Measurements from ENCODE around the gene POLD3.

- TF ChIP-seq TCF7L2 (IDR thresholded peaks at IDR 0.05; ENCODE audit: borderline replicate concordance, extremely low read depth, insufficient read depth, insufficient read length), result no peak
- no peak for TF ChIP-seq CTCF (IDR thresholded peaks at IDR 0.05 in 2 of 3, conservative IDR thresholded peaks at IDR 0.05 in 1 of 3; ENCODE audit: borderline replicate concordance in 1 of 3, insufficient read depth in 1 of 3, low read depth in 2 of 3, low read length in 2 of 3)
- TF ChIP-seq ZFX (IDR thresholded peaks at IDR 0.05), result no peak
- no peak for TF ChIP-seq ELF1 (IDR thresholded peaks at IDR 0.05; ENCODE audit: borderline replicate concordance, low read depth)
Measured at GRCh38 chr11:74577181-74577580, 15.2 kb upstream of the POLD3 start.
